Measurements from ENCODE around the gene ACTL8.

Gene ACTL8

GRCh38 chr1:17789926-17790325 lies 34.8 kb downstream of the ACTL8 start:
- no peak overlapping the region for H4K8ac ChIP-seq (ENCODE audit: low read depth, low read length)
- DNase-seq = no peak
- no peaks in the 10 kb centered on the region for H3K79me2 ChIP-seq (ENCODE audit: control insufficient read depth, insufficient read depth, low read length)
- H3K36me3 ChIP-seq (ENCODE audit: control insufficient read depth, insufficient read depth, low read length) = no peaks in the 10 kb centered on the region
- H3K9ac ChIP-seq (ENCODE audit: low read length) = no peak overlapping the region
- H3K4me3 ChIP-seq (ENCODE audit: low read length) = no peak overlapping the region
- no peak overlapping the region for H2BK120ac ChIP-seq (ENCODE audit: low read depth, low read length)
- H3K79me1 ChIP-seq (ENCODE audit: low read length) = no peaks in the 10 kb centered on the region
- no peak overlapping the region for H3K27ac ChIP-seq (ENCODE audit: low read depth, low read length)
- no peak overlapping the region for H3K56ac ChIP-seq (ENCODE audit: low read length)
- H3K4me1 ChIP-seq (ENCODE audit: control insufficient read depth, low read depth, low read length) = no peaks in the 10 kb centered on the region
- H2BK5ac ChIP-seq (ENCODE audit: low read length) = no peak overlapping the region
- no peak overlapping the region for H3K4me2 ChIP-seq (ENCODE audit: low read length)
- H2AK5ac ChIP-seq (ENCODE audit: low read length) = no peak overlapping the region
- H3K23ac ChIP-seq (ENCODE audit: low read length) = no peak overlapping the region
- no peak overlapping the region for H4K5ac ChIP-seq (ENCODE audit: low read length)
- no peak overlapping the region for H3K4ac ChIP-seq (ENCODE audit: low read depth, low read length)
- H2BK15ac ChIP-seq (replicated peaks; ENCODE audit: low read depth) = no peak overlapping the region
- no CpG with 5 or more reads among the region's 5 CpGs for WGBS (ENCODE audit: extremely low coverage, insufficient coverage, low lambda C conversion rate)
- no peak overlapping the region for H3K18ac ChIP-seq (ENCODE audit: low read length)
- no peaks in the 10 kb centered on the region for H3K27me3 ChIP-seq (ENCODE audit: insufficient read depth, low read length, poor library complexity)

GRCh38 chr1:17790383-17791054 lies 35.4 kb downstream of the ACTL8 start:
- H2AK5ac ChIP-seq (ENCODE audit: low read length) = no peak overlapping the region

GRCh38 chr1:17791055-17791390 lies 35.9 kb downstream of the ACTL8 start:
- WGBS (ENCODE audit: extremely low coverage, insufficient coverage, low lambda C conversion rate) = no CpG with 5 or more reads among the region's 9 CpGs
- Histone ChIP-seq H3K27ac (ENCODE audit: low read depth, low read length) (no peak overlapping the region), H2BK5ac (ENCODE audit: low read length) (no peak overlapping the region), H3K9ac (ENCODE audit: low read length) (no peak overlapping the region), H3K56ac (ENCODE audit: low read length) (no peak overlapping the region), H3K79me2 (ENCODE audit: control insufficient read depth, insufficient read depth, low read length) (no peaks in the 10 kb centered on the region), H3K27me3 (ENCODE audit: insufficient read depth, low read length, poor library complexity) (no peaks in the 10 kb centered on the region), H3K36me3 (ENCODE audit: control insufficient read depth, insufficient read depth, low read length) (no peaks in the 10 kb centered on the region), H3K4ac (ENCODE audit: low read depth, low read length) (no peak overlapping the region), H3K4me2 (ENCODE audit: low read length) (no peak overlapping the region), H2AK5ac (ENCODE audit: low read length) (no peak overlapping the region), H4K5ac (ENCODE audit: low read length) (no peak overlapping the region), H4K8ac (ENCODE audit: low read depth, low read length) (no peak overlapping the region), H3K18ac (ENCODE audit: low read length) (no peak overlapping the region), H2BK15ac (replicated peaks; ENCODE audit: low read depth) (no peak overlapping the region), H2BK120ac (ENCODE audit: low read depth, low read length) (no peak overlapping the region), H3K23ac (ENCODE audit: low read length) (no peak overlapping the region), H3K79me1 (ENCODE audit: low read length) (no peaks in the 10 kb centered on the region), H3K4me3 (ENCODE audit: low read length) (no peak overlapping the region), H3K4me1 (ENCODE audit: control insufficient read depth, low read depth, low read length) (no peaks in the 10 kb centered on the region)
- DNase-seq = no peak

More at GRCh38 chr1:17790383-17791054, 35.4 kb downstream of the ACTL8 start:
- H3K36me3 ChIP-seq (ENCODE audit: control insufficient read depth, insufficient read depth, low read length) = no peaks in the 10 kb centered on the region
- no peaks in the 10 kb centered on the region for H3K79me1 ChIP-seq (ENCODE audit: low read length)
- H2BK5ac ChIP-seq (ENCODE audit: low read length) = no peak overlapping the region
- H4K8ac ChIP-seq (ENCODE audit: low read depth, low read length) = no peak overlapping the region
- H3K27me3 ChIP-seq (ENCODE audit: insufficient read depth, low read length, poor library complexity) = no peaks in the 10 kb centered on the region
- no peak overlapping the region for H3K18ac ChIP-seq (ENCODE audit: low read length)
- H3K27ac ChIP-seq (ENCODE audit: low read depth, low read length) = no peak overlapping the region
- no peaks in the 10 kb centered on the region for H3K79me2 ChIP-seq (ENCODE audit: control insufficient read depth, insufficient read depth, low read length)
- no peak overlapping the region for H3K4me3 ChIP-seq (ENCODE audit: low read length)
- H3K4me1 ChIP-seq (ENCODE audit: control insufficient read depth, low read depth, low read length) = no peaks in the 10 kb centered on the region
- no CpG with 5 or more reads among the region's 4 CpGs for WGBS (ENCODE audit: extremely low coverage, insufficient coverage, low lambda C conversion rate)
- no peak overlapping the region for H2BK120ac ChIP-seq (ENCODE audit: low read depth, low read length)
- DNase-seq = no peak
- no peak overlapping the region for H4K5ac ChIP-seq (ENCODE audit: low read length)
- no peak overlapping the region for H2BK15ac ChIP-seq (replicated peaks; ENCODE audit: low read depth)
- no peak overlapping the region for H3K4me2 ChIP-seq (ENCODE audit: low read length)
- no peak overlapping the region for H3K23ac ChIP-seq (ENCODE audit: low read length)
- no peak overlapping the region for H3K56ac ChIP-seq (ENCODE audit: low read length)
- H3K9ac ChIP-seq (ENCODE audit: low read length) = no peak overlapping the region
- no peak overlapping the region for H3K4ac ChIP-seq (ENCODE audit: low read depth, low read length)

- no CpG with 5 or more reads among the region's 7 CpGs for WGBS (ENCODE audit: extremely low coverage, insufficient coverage, low lambda C conversion rate)
- no peak overlapping the region for H3K27ac ChIP-seq (ENCODE audit: low read depth, low read length)
Observed at GRCh38 chr1:17791480-17791879, 36.3 kb downstream of the ACTL8 start.

GRCh38 chr1:17792421-17792820 lies 37.3 kb downstream of the ACTL8 start:
- H4K5ac ChIP-seq (ENCODE audit: low read length) = no peak overlapping the region
- H2BK120ac ChIP-seq (ENCODE audit: low read depth, low read length) = no peak overlapping the region
- no CpG with 5 or more reads among the region's 6 CpGs for WGBS (ENCODE audit: extremely low coverage, insufficient coverage, low lambda C conversion rate)
- H3K23ac ChIP-seq (ENCODE audit: low read length) = no peak overlapping the region
- no peaks in the 10 kb centered on the region for H3K36me3 ChIP-seq (ENCODE audit: control insufficient read depth, insufficient read depth, low read length)
- no peak overlapping the region for H3K4me2 ChIP-seq (ENCODE audit: low read length)
- H3K4ac ChIP-seq (ENCODE audit: low read depth, low read length) = no peak overlapping the region
- no peak overlapping the region for H4K8ac ChIP-seq (ENCODE audit: low read depth, low read length)
- no peaks in the 10 kb centered on the region for H3K79me2 ChIP-seq (ENCODE audit: control insufficient read depth, insufficient read depth, low read length)
- H2BK5ac ChIP-seq (ENCODE audit: low read length) = no peak overlapping the region
- no peak overlapping the region for H3K4me3 ChIP-seq (ENCODE audit: low read length)
- no peak overlapping the region for H3K56ac ChIP-seq (ENCODE audit: low read length)
- no peak overlapping the region for H2BK15ac ChIP-seq (replicated peaks; ENCODE audit: low read depth)
- H3K9ac ChIP-seq (ENCODE audit: low read length) = no peak overlapping the region
- H3K27me3 ChIP-seq (ENCODE audit: insufficient read depth, low read length, poor library complexity) = no peaks in the 10 kb centered on the region
- no peak overlapping the region for H3K18ac ChIP-seq (ENCODE audit: low read length)
- no peaks in the 10 kb centered on the region for H3K4me1 ChIP-seq (ENCODE audit: control insufficient read depth, low read depth, low read length)
- no peak overlapping the region for H3K27ac ChIP-seq (ENCODE audit: low read depth, low read length)
- no peak for DNase-seq
- no peak overlapping the region for H2AK5ac ChIP-seq (ENCODE audit: low read length)
- H3K79me1 ChIP-seq (ENCODE audit: low read length) = no peaks in the 10 kb centered on the region

More at GRCh38 chr1:17791480-17791879, 36.3 kb downstream of the ACTL8 start:
- H3K23ac ChIP-seq (ENCODE audit: low read length) = no peak overlapping the region
- H3K79me2 ChIP-seq (ENCODE audit: control insufficient read depth, insufficient read depth, low read length) = no peaks in the 10 kb centered on the region
- H3K18ac ChIP-seq (ENCODE audit: low read length) = no peak overlapping the region
- H3K4ac ChIP-seq (ENCODE audit: low read depth, low read length) = no peak overlapping the region
- no peaks in the 10 kb centered on the region for H3K4me1 ChIP-seq (ENCODE audit: control insufficient read depth, low read depth, low read length)
- H4K8ac ChIP-seq (ENCODE audit: low read depth, low read length) = no peak overlapping the region
- DNase-seq = no peak
- H2BK5ac ChIP-seq (ENCODE audit: low read length) = no peak overlapping the region
- H3K9ac ChIP-seq (ENCODE audit: low read length) = no peak overlapping the region
- no peak overlapping the region for H2BK120ac ChIP-seq (ENCODE audit: low read depth, low read length)
- H3K56ac ChIP-seq (ENCODE audit: low read length) = no peak overlapping the region
- no peak overlapping the region for H3K4me3 ChIP-seq (ENCODE audit: low read length)
- no peak overlapping the region for H2BK15ac ChIP-seq (replicated peaks; ENCODE audit: low read depth)
- no peaks in the 10 kb centered on the region for H3K36me3 ChIP-seq (ENCODE audit: control insufficient read depth, insufficient read depth, low read length)
- H3K27me3 ChIP-seq (ENCODE audit: insufficient read depth, low read length, poor library complexity) = no peaks in the 10 kb centered on the region
- no peak overlapping the region for H4K5ac ChIP-seq (ENCODE audit: low read length)
- H2AK5ac ChIP-seq (ENCODE audit: low read length) = no peak overlapping the region
- H3K79me1 ChIP-seq (ENCODE audit: low read length) = no peaks in the 10 kb centered on the region
- H3K4me2 ChIP-seq (ENCODE audit: low read length) = no peak overlapping the region
